MM.1S (cell line): ENCODE results near the gene COPE.

ENCODE experiments used
- EZH2 ChIP-seq: fragments of 300-600 bp; sonication (generic); optimal IDR thresholded peaks from 2 replicates; pipeline ENCODE3; 2017; ENCODE audit warnings: low read depth, mild to moderate bottlenecking, antibody characterized with exemption, low read length, mixed read lengths
- EZH2phosphoT487 ChIP-seq: fragments of 300-600 bp; sonication (generic); IDR thresholded peaks from 2 replicates; pipeline ENCODE4 v1.6.1; 2018; ENCODE audit warnings: antibody characterized with exemption, low read length
- TF ChIP-seq, protein P1 (sequence below): fragments of 300-600 bp; sonication (generic); IDR thresholded peaks from 2 replicates; pipeline ENCODE4 v1.5.1; 2016; ENCODE audit warnings: antibody characterized with exemption, low read length, mixed read lengths

DNA sequence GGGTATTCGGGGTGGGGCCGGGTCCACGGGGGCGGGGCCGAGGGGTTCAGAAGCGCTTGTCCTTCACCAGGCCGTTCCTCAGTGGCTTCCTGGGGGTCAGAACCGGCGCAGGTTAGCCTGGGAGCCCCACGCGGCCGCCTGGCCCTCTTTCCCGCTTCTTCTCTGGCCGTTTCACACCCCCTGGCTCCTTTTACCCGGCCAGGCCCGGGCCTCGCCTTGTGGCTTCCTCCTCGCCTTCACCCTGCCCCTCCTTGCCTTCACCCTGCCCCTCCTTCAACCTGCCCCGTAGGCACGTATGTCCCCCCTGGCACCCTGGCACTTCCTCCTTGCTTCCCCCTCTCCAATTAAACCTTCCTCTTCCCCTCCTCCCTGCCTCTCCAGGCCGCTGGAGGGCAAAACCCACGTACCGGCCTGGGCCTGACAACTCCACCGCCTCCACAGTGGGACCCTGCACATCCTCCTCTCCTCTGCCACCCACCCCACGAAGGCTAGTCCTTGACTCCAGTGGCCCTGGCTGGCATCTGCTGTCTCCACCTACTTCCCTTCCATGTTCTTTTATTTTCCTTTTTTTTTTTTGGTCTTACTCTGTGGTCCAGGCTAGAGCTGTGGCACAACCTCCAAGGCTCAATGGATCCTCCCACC is 48.5 kb downstream of the COPE start:
- TF ChIP-seq, protein P1, sequence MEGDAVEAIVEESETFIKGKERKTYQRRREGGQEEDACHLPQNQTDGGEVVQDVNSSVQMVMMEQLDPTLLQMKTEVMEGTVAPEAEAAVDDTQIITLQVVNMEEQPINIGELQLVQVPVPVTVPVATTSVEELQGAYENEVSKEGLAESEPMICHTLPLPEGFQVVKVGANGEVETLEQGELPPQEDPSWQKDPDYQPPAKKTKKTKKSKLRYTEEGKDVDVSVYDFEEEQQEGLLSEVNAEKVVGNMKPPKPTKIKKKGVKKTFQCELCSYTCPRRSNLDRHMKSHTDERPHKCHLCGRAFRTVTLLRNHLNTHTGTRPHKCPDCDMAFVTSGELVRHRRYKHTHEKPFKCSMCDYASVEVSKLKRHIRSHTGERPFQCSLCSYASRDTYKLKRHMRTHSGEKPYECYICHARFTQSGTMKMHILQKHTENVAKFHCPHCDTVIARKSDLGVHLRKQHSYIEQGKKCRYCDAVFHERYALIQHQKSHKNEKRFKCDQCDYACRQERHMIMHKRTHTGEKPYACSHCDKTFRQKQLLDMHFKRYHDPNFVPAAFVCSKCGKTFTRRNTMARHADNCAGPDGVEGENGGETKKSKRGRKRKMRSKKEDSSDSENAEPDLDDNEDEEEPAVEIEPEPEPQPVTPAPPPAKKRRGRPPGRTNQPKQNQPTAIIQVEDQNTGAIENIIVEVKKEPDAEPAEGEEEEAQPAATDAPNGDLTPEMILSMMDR, result no peak
- TF ChIP-seq EZH2, result no peak
- no peak for TF ChIP-seq EZH2phosphoT487
